HepG2 (cell line): ENCODE results near the gene PSEN1. TPM values are rescaled to one million over a fixed set of nuclear protein-coding genes. Genes with fewer than 3 reads are reported as not detected.
A peak's percentile ranks its signal among the peaks of the same experiment; 100 is the strongest.

ENCODE experiments used
- ATAC-seq: fragments of 200-7000 bp; cut with Tn5 transposase; 3 replicates; pipeline ENCODE4 v1.9.1; 2020; ENCODE audit warnings: mild to moderate bottlenecking, moderate library complexity
- BruUV-seq: library from RNA; stranded (reverse); fragments of 400-500 nt; replicated peaks from 2 replicates; lab custom pipeline; 2021; lab: Mats Ljungman, UMichigan
- CTCF ChIA-PET: fragments of 300-600 bp; formaldehyde crosslinking; extraction: SDS; loops from one replicate; lab custom pipeline; 2021; ENCODE audit warnings: low total read pairs, inconsistent platforms, low intra/inter-chr PET ratio; lab: Yijun Ruan, JAX
- POLR2A ChIA-PET: fragments of 350-600 bp; sonication (Branson Sonifier 250); formaldehyde crosslinking; loops from one replicate; lab custom pipeline; 2020; ENCODE audit warnings: antibody characterized with exemption, inconsistent platforms; lab: Yijun Ruan, JAX
- DNase-seq: peaks from one replicate; pipeline ENCODE4 v3.0.0-alpha.2; 2015; ENCODE audit warnings: low spot score
- FAIRE-seq: peaks from 3 replicates; lab custom pipeline; 2011; peaks lifted over from hg19 to GRCh38; lab: Jason Lieb, UNC
- H2AFZ ChIP-seq: one replicate; pipeline ENCODE4 v1.6.1; 2011; ENCODE audit warnings: low read length, inconsistent platforms
- H3K27ac ChIP-seq: fragments of 300-600 bp; 3 replicates; pipeline ENCODE4 v1.8.0; 2011; ENCODE audit warnings: mixed run types, mild to moderate bottlenecking, mixed read lengths, low read length, inconsistent platforms; ENCODE audit not compliant: insufficient read depth; ENCODE audit errors: extremely low read length
- H3K27me3 ChIP-seq, 2 experiments: fragments of 200-600 bp in 1 of 2; 2 replicates in 1 of 2; 3 replicates in 1 of 2; pipeline versions ENCODE4 v1.6.0 to v1.8.0; 2011; ENCODE audit warnings: low read length in 2 of 2, mild to moderate bottlenecking in 2 of 2, moderate library complexity in 2 of 2, inconsistent platforms in 1 of 2; ENCODE audit not compliant: insufficient read depth in 2 of 2, control insufficient read depth in 1 of 2
- H3K36me3 ChIP-seq, 2 experiments: fragments of 200-600 bp in 1 of 2; replicated peaks in 1 of 2; 2 replicates in 1 of 2; 3 replicates in 1 of 2; pipeline versions ENCODE4 v1.5.1 to v1.8.0; 2011; ENCODE audit warnings: low read length in 2 of 2, inconsistent platforms in 1 of 2; ENCODE audit not compliant: insufficient read depth in 2 of 2, control insufficient read depth in 1 of 2
- H3K4me1 ChIP-seq: 2 replicates; pipeline ENCODE4 v1.5.1; 2012; ENCODE audit warnings: low read length, inconsistent platforms; ENCODE audit not compliant: insufficient read depth
- H3K4me2 ChIP-seq: 2 replicates; pipeline ENCODE4 v1.6.0; 2011; ENCODE audit warnings: low read depth, low read length, inconsistent platforms
- H3K4me3 ChIP-seq, 3 experiments: fragments of 200-600 bp in 1 of 3; sonication (generic), shearing (Covaris generic) in 1 of 3; replicated peaks in 1 of 3; 2 replicates each; pipeline ENCODE4 v1.5.1; 2011 to 2016; ENCODE audit warnings: low read length in 3 of 3, inconsistent platforms in 2 of 3, low read depth in 2 of 3, mild to moderate bottlenecking in 2 of 3, control low read depth in 1 of 3, mixed read lengths in 1 of 3; ENCODE audit not compliant: insufficient read depth in 1 of 3
- H3K79me2 ChIP-seq: one replicate; pipeline ENCODE4 v1.6.1; 2011; ENCODE audit warnings: low read length, inconsistent platforms; ENCODE audit not compliant: insufficient read depth
- H3K9ac ChIP-seq: 2 replicates; pipeline ENCODE4 v1.6.0; 2011; ENCODE audit warnings: mild to moderate bottlenecking, low read depth, low read length, inconsistent platforms; ENCODE audit not compliant: insufficient read depth
- H3K9me3 ChIP-seq: 2 replicates; pipeline ENCODE4 v1.5.1; 2012; ENCODE audit warnings: mild to moderate bottlenecking, low read length
- H4K20me1 ChIP-seq: 2 replicates; pipeline ENCODE4 v1.6.0; 2011; ENCODE audit warnings: inconsistent platforms, mild to moderate bottlenecking, low read length, moderate library complexity; ENCODE audit not compliant: insufficient read depth
- AKAP8 ChIP-seq: sonication (generic); formaldehyde crosslinking; IDR thresholded peaks from 2 replicates; pipeline ENCODE4 v1.5.1; 2020; ENCODE audit warnings: mild to moderate bottlenecking, missing genetic modification reagents
- ATF1 ChIP-seq: IDR thresholded peaks from 2 replicates; pipeline ENCODE4 v1.6.1; 2016; ENCODE audit warnings: mild to moderate bottlenecking, control low read depth
- DPF2 ChIP-seq: sonication (generic); formaldehyde crosslinking; IDR thresholded peaks from 2 replicates; pipeline ENCODE4 v1.4.0; 2020; ENCODE audit warnings: mild to moderate bottlenecking, low read depth, missing genetic modification reagents, borderline replicate concordance
- FOSL1 ChIP-seq: sonication (generic); formaldehyde crosslinking; IDR thresholded peaks from 2 replicates; pipeline ENCODE4 v1.9.0; 2021; ENCODE audit warnings: missing genetic modification reagents, borderline replicate concordance
- FOXO1 ChIP-seq: sonication (generic); formaldehyde crosslinking; IDR thresholded peaks from 2 replicates; pipeline ENCODE4 v1.4.0; 2020; ENCODE audit warnings: missing genetic modification reagents
- FOXP4 ChIP-seq: sonication (generic); formaldehyde crosslinking; IDR thresholded peaks from 2 replicates; pipeline ENCODE4 v1.4.0; 2020; ENCODE audit warnings: missing genetic modification reagents
- GATA4 ChIP-seq: sonication (generic); IDR thresholded peaks from 2 replicates; pipeline ENCODE4 v1.6.1; 2016; ENCODE audit warnings: antibody characterized with exemption, low read depth, borderline replicate concordance
- KDM5A ChIP-seq: fragments of 200-600 bp; sonication (generic); IDR thresholded peaks from 2 replicates; pipeline ENCODE4 v1.7.0; 2018; ENCODE audit warnings: antibody characterized with exemption, mild to moderate bottlenecking, low read length, borderline replicate concordance
- MXI1 ChIP-seq: IDR thresholded peaks from 3 replicates; pipeline ENCODE4 v1.6.1; 2012; ENCODE audit warnings: low read depth, low read length, inconsistent platforms, borderline replicate concordance
- NR2F6 ChIP-seq, 2 experiments: IDR thresholded peaks; 2 replicates each; pipeline ENCODE4 v1.6.1; 2016; ENCODE audit warnings: antibody characterized with exemption in 1 of 2, mild to moderate bottlenecking in 1 of 2
- SAFB2 ChIP-seq: sonication (generic); formaldehyde crosslinking; IDR thresholded peaks from 2 replicates; pipeline ENCODE4 v1.5.1; 2020; ENCODE audit warnings: missing genetic modification reagents, low read depth, mild to moderate bottlenecking, borderline replicate concordance
- SIX4 ChIP-seq: sonication (generic); formaldehyde crosslinking; IDR thresholded peaks from 2 replicates; pipeline ENCODE4 v1.4.0; 2020; ENCODE audit warnings: missing genetic modification reagents
- XRCC5 ChIP-seq: fragments of 200-400 bp; formaldehyde crosslinking; optimal IDR thresholded peaks from 2 replicates; pipeline ENCODE3; 2017; ENCODE audit warnings: mild to moderate bottlenecking, low read length
- ZBTB38 ChIP-seq: sonication (generic); formaldehyde crosslinking; IDR thresholded peaks from 2 replicates; pipeline ENCODE4 v1.5.1; 2020; ENCODE audit warnings: mild to moderate bottlenecking, missing genetic modification reagents
- ZBTB39 ChIP-seq: sonication (generic); formaldehyde crosslinking; IDR thresholded peaks from 2 replicates; pipeline ENCODE4 v1.5.0; 2020; ENCODE audit warnings: missing genetic modification reagents
- ZNF781 ChIP-seq: sonication (generic); formaldehyde crosslinking; IDR thresholded peaks from 2 replicates; pipeline ENCODE4 v1.5.1; 2020; ENCODE audit warnings: borderline replicate concordance, mild to moderate bottlenecking, missing genetic modification reagents; ENCODE audit errors: not compliant biosample characterization
- ZNF782 ChIP-seq: sonication (generic); formaldehyde crosslinking; IDR thresholded peaks from 2 replicates; pipeline ENCODE4 v1.4.0; 2020; ENCODE audit warnings: missing genetic modification reagents, mild to moderate bottlenecking, borderline replicate concordance
- WGBS: methylation state at CpG from one replicate; pipeline ENCODE4 v1.1.6; 2017; ENCODE audit warnings: low lambda C conversion rate; 5-methylcytosine and 5-hydroxymethylcytosine counted together
- in situ Hi-C: cut with HindIII; loops from 2 replicates; pipeline ENCODE4 v1.10.0; 2017; ENCODE audit warnings: low pct_unique_long_range_greater_than_20kb; ENCODE audit not compliant: extremely low pct_ligation_motif_present
- intact Hi-C: fragments of 100-400 bp; cut with micrococcal nuclease; formaldehyde crosslinking; loops from one replicate; pipeline ENCODE4 v1.10.0; 2022; ENCODE audit not compliant: unreplicated experiment
- polyA plus RNA-seq, 8 experiments: library from polyadenylated mRNA; depleted of rRNA in 3 of 8; stranded (reverse) in 7 of 8; unstranded in 1 of 8; fragments of >200 nt; fragmentation: Illumina TruSeq in 4 of 8; extraction: Trizol in 4 of 8; gene quantifications; 2 replicates each; pipeline versions ENCODE4 v1.2.1 to v1.2.3, GENCODE V29; 2011 to 2016; ENCODE audit warnings: low read depth in 4 of 8, missing spikeins in 1 of 8, mixed read lengths in 1 of 8; ENCODE audit not compliant: insufficient read depth in 1 of 8
- total RNA-seq, 5 experiments: library from RNA; depleted of rRNA; stranded (reverse); fragments of >200 nt; fragmentation: Illumina TruSeq; extraction: Trizol; gene quantifications; 2 replicates each; pipeline ENCODE4 v1.2.3, GENCODE V29; 2016; ENCODE audit warnings: low read depth in 1 of 5

PSEN1 gene
- total and polyA plus RNA-seq, 2 of the 13 experiments (the other 11 are each of a cell fraction or from before 2014, with no cell fraction given): 12.5 to 26.6 TPM

GRCh38 chr14:73269729-73270531 is 133.6 kb downstream of the PSEN1 start (continued):
- TF ChIP-seq FOXP4 (CRISPR knock-in tag): no peak
- no peak for TF ChIP-seq DPF2 (CRISPR knock-in tag)
- TF ChIP-seq MXI1: no peak
- TF ChIP-seq GATA4: no peak
- TF ChIP-seq SIX4 (CRISPR knock-in tag): no peak
- 0 out of 2 replicates have a peak, but pooled peaks have one; percentile 37 for TF ChIP-seq ZBTB38 (CRISPR knock-in tag)
- TF ChIP-seq FOXO1: no peak
- 0 out of 2 replicates have a peak, but pooled peaks have one; percentile 33 for TF ChIP-seq ZNF782
- no peak for TF ChIP-seq NR2F6 (IDR thresholded peaks at IDR 0.05)
- 0 out of 2 replicates have a peak, but pooled peaks have one; percentile 7 for TF ChIP-seq NR2F6 (CRISPR knock-in tag; IDR thresholded peaks at IDR 0.05)
- 0 out of 2 replicates have a peak, but pooled peaks have one; percentile 18 for TF ChIP-seq SAFB2 (CRISPR knock-in tag)
- TF ChIP-seq, all 625 proteins: peak for 22

GRCh38 chr14:73272393-73272792 is 136.1 kb downstream of the PSEN1 start:
- no peak for ATAC-seq
- CTCF ChIA-PET: no interaction called here
- H3K4me3 ChIP-seq: no peak overlapping the region
- WGBS: 83% methylated on average over 5 of the region's 6 CpGs
- no peak for FAIRE-seq
- peaks cover 11 to 19% of the 10 kb centered on the region in 2 experiments for H3K36me3 ChIP-seq
- H4K20me1 ChIP-seq: no peaks in the 10 kb centered on the region
- peaks cover 15% of the 10 kb centered on the region for H3K4me1 ChIP-seq
- no peak for DNase-seq
- intact Hi-C loops: no loop called here
- H3K9ac ChIP-seq: no peak overlapping the region
- in situ Hi-C loops: no loop called here
- H3K4me2 ChIP-seq: no peak overlapping the region
- POLR2A ChIA-PET: no interaction called here
- no TSS peak for BruUV-seq
- H3K9me3 ChIP-seq: no peaks in the 10 kb centered on the region
- no peak overlapping the region for H3K27ac ChIP-seq
- no peak overlapping the region for H2AFZ ChIP-seq
- peaks cover 0 to 2% of the 10 kb centered on the region in 2 experiments; a peak in 1 of 5 replicates for H3K27me3 ChIP-seq
- H3K79me2 ChIP-seq: no peaks in the 10 kb centered on the region
- TF ChIP-seq FOSL1 (CRISPR knock-in tag) (no peak), AKAP8 (CRISPR knock-in tag) (no peak), KDM5A (no peak), ZBTB39 (no peak), ZNF781 (CRISPR knock-in tag) (no peak), XRCC5 (no peak), ATF1 (CRISPR knock-in tag) (no peak)
